ENCODE data around the gene PRDM15.

PRDM15 gene

GRCh38 chr21:41774467-41775148 lies 104.5 kb downstream of the PRDM15 start:
- DNase-seq, result peak; percentile 18

- DNase-seq, result no peak
Observed at GRCh38 chr21:41772351-41773080, 106.6 kb downstream of the PRDM15 start.

GRCh38 chr21:41771625-41771945 lies 107.6 kb downstream of the PRDM15 start:
- no peak for DNase-seq

- no peak for DNase-seq
Observed at GRCh38 chr21:41770901-41771624, 108.1 kb downstream of the PRDM15 start.

GRCh38 chr21:41769933-41770332 lies 109.2 kb downstream of the PRDM15 start:
- DNase-seq, result no peak

- no peak for DNase-seq
Observed at GRCh38 chr21:41769521-41769920, 109.6 kb downstream of the PRDM15 start.

- DNase-seq, result no peak
Observed at GRCh38 chr21:41769111-41769510, 110.0 kb downstream of the PRDM15 start.

GRCh38 chr21:41768437-41769042 lies 110.6 kb downstream of the PRDM15 start:
- peak; percentile 32 for DNase-seq

- no peak for DNase-seq
Observed at GRCh38 chr21:41767606-41768436, 111.3 kb downstream of the PRDM15 start.

- peak; percentile 87 for DNase-seq
Observed at GRCh38 chr21:41766883-41767605, 112.1 kb downstream of the PRDM15 start, which contains the start of gene RIPK4. RIPK4 (minus strand) TSS chr21:41767052; CDS start chr21:41767041, 11 bp downstream.

- peak; percentile 10 for DNase-seq
Observed at GRCh38 chr21:41765973-41766882, 112.9 kb downstream of the PRDM15 start.

GRCh38 chr21:41765420-41765821 lies 113.7 kb downstream of the PRDM15 start:
- DNase-seq, result no peak

GRCh38 chr21:41764558-41765419 lies 114.4 kb downstream of the PRDM15 start:
- no peak for DNase-seq

GRCh38 chr21:41763996-41764395 lies 115.1 kb downstream of the PRDM15 start:
- DNase-seq, result no peak

GRCh38 chr21:41763398-41763931 lies 115.7 kb downstream of the PRDM15 start:
- no peak for DNase-seq

- DNase-seq, result no peak
Observed at GRCh38 chr21:41762753-41763152, 116.4 kb downstream of the PRDM15 start.

- DNase-seq, result no peak
Observed at GRCh38 chr21:41761934-41762635, 117.1 kb downstream of the PRDM15 start.

GRCh38 chr21:41761211-41761933 lies 117.8 kb downstream of the PRDM15 start:
- DNase-seq, result peak; percentile 46
